ENCODE data around the gene MAPKBP1.

Gene MAPKBP1

DNA sequence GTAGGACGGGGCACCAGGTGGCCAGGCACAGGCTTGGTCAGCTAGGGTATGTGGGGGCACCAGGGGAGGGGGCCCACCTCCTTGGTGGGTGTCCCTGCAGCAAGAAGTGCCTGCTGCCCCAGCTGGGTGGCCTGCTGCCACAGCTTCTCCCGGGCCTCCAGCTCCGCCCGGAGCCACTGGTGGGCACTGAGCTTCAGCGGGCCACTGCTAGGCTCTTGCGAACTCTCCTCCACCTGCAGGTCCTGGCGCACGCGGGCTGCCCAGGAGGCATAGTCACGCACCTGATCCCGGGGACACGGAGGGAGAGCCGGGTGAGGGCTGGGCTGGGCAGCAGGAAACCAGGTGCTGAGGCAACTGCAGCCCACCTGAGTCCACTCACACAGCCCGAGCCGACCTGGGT is 94.0 kb downstream of the MAPKBP1 start:
- Histone ChIP-seq H3F3A (ENCODE audit: insufficient read depth, low read length) (no peaks in the 10 kb centered on the region), H3K27me3 (replicated peaks; ENCODE audit: insufficient read depth, low read length) (peaks cover 89% of the 10 kb centered on the region), H3K4me1 (ENCODE audit: low read length) (no peaks in the 10 kb centered on the region), H3K9me2 (replicated peaks; ENCODE audit: insufficient read depth, low read length) (no peaks in the 10 kb centered on the region), H3K36me3 (replicated peaks; ENCODE audit: insufficient read depth, low read length) (no peaks in the 10 kb centered on the region), H3K27ac (ENCODE audit: low read length) (no peak overlapping the region), H3K9ac (ENCODE audit: low read length) (no peak overlapping the region), H3K4me2 (ENCODE audit: low read depth, low read length) (no peak overlapping the region), H3K9me3 (replicated peaks; ENCODE audit: insufficient read depth, low read length) (no peaks in the 10 kb centered on the region), H4K20me1 (ENCODE audit: insufficient read depth, low read length) (no peaks in the 10 kb centered on the region), H3K4me3 (ENCODE audit: low read length) (no peak overlapping the region), H3K79me2 (ENCODE audit: low read length) (no peaks in the 10 kb centered on the region), H2AFZ (ENCODE audit: low read length) (no peak overlapping the region)
- no peak for TF ChIP-seq EZH2 (optimal IDR thresholded peaks at IDR 0.05; ENCODE audit: low read depth, low read length)
- TF ChIP-seq CTCF (IDR thresholded peaks at IDR 0.05; ENCODE audit: low read length) = no peak
- no peak for TF ChIP-seq EZH2phosphoT487 (IDR thresholded peaks at IDR 0.05; ENCODE audit: low read length)
- no peak for DNase-seq

- no peak overlapping the region for H2AFZ ChIP-seq (ENCODE audit: low read length)
- no peaks in the 10 kb centered on the region for H3K36me3 ChIP-seq (replicated peaks; ENCODE audit: insufficient read depth, low read length)
- H3K27me3 ChIP-seq (replicated peaks; ENCODE audit: insufficient read depth, low read length) = peaks cover 89% of the 10 kb centered on the region
- TF ChIP-seq EZH2phosphoT487 (IDR thresholded peaks at IDR 0.05; ENCODE audit: low read length) (no peak), CTCF (IDR thresholded peaks at IDR 0.05; ENCODE audit: low read length) (no peak), EZH2 (optimal IDR thresholded peaks at IDR 0.05; ENCODE audit: low read depth, low read length) (no peak)
- no peaks in the 10 kb centered on the region for H3K9me2 ChIP-seq (replicated peaks; ENCODE audit: insufficient read depth, low read length)
- H3K4me1 ChIP-seq (ENCODE audit: low read length) = no peaks in the 10 kb centered on the region
- no peak for DNase-seq
- H3K4me2 ChIP-seq (ENCODE audit: low read depth, low read length) = no peak overlapping the region
- H3K4me3 ChIP-seq (ENCODE audit: low read length) = no peak overlapping the region
- H3F3A ChIP-seq (ENCODE audit: insufficient read depth, low read length) = no peaks in the 10 kb centered on the region
- no peaks in the 10 kb centered on the region for H3K79me2 ChIP-seq (ENCODE audit: low read length)
- H3K9me3 ChIP-seq (replicated peaks; ENCODE audit: insufficient read depth, low read length) = no peaks in the 10 kb centered on the region
- no peaks in the 10 kb centered on the region for H4K20me1 ChIP-seq (ENCODE audit: insufficient read depth, low read length)
- no peak overlapping the region for H3K9ac ChIP-seq (ENCODE audit: low read length)
- no peak overlapping the region for H3K27ac ChIP-seq (ENCODE audit: low read length)
These were observed 95.7 kb downstream of the MAPKBP1 start for GRCh38 chr15:41869770-41870688.

DNA sequence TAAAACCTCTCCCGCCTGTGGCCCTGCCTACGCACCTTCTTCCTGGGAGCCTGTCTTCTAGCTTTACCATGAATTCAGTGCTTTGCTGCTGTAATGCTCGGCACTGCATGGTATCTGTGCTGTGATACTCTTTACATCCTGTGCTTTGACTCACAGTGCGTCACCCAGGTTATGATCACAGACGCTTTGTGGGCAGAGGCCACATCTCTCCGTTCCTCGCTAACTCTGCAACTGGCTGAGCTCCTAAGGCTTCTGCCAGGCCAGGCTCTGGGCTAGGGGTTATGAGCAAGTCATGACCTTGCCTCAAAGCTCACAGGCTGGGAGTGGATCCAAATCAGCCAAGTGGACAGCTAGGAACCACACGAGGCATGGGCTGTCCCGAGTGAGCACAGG is 96.4 kb downstream of the MAPKBP1 start:
- Histone ChIP-seq H3K4me1 (ENCODE audit: low read length) (no peaks in the 10 kb centered on the region), H3K36me3 (replicated peaks; ENCODE audit: insufficient read depth, low read length) (no peaks in the 10 kb centered on the region), H3K4me2 (ENCODE audit: low read depth, low read length) (no peak overlapping the region), H3K9me2 (replicated peaks; ENCODE audit: insufficient read depth, low read length) (no peaks in the 10 kb centered on the region), H3K27me3 (replicated peaks; ENCODE audit: insufficient read depth, low read length) (peaks cover 93% of the 10 kb centered on the region), H3K9me3 (replicated peaks; ENCODE audit: insufficient read depth, low read length) (no peaks in the 10 kb centered on the region), H3K27ac (ENCODE audit: low read length) (no peak overlapping the region), H3K4me3 (ENCODE audit: low read length) (no peak overlapping the region), H3K9ac (ENCODE audit: low read length) (no peak overlapping the region), H4K20me1 (ENCODE audit: insufficient read depth, low read length) (no peaks in the 10 kb centered on the region), H3F3A (ENCODE audit: insufficient read depth, low read length) (no peaks in the 10 kb centered on the region), H2AFZ (ENCODE audit: low read length) (no peak overlapping the region), H3K79me2 (ENCODE audit: low read length) (no peaks in the 10 kb centered on the region)
- no peak for TF ChIP-seq EZH2phosphoT487 (IDR thresholded peaks at IDR 0.05; ENCODE audit: low read length)
- TF ChIP-seq EZH2 (optimal IDR thresholded peaks at IDR 0.05; ENCODE audit: low read depth, low read length) = no peak
- no peak for TF ChIP-seq CTCF (IDR thresholded peaks at IDR 0.05; ENCODE audit: low read length)
- DNase-seq = no peak

Data from MM.1S (cell line).